Measurements from ENCODE around the gene ALG3.
A peak's percentile ranks its signal among the peaks of the same experiment; 100 is the strongest.
"Not testable (repeated sequence)": the region's sequence is repeated elsewhere in the genome, so short reads cannot be mapped to it uniquely, and the experiment has no call there.

Gene ALG3

DNA sequence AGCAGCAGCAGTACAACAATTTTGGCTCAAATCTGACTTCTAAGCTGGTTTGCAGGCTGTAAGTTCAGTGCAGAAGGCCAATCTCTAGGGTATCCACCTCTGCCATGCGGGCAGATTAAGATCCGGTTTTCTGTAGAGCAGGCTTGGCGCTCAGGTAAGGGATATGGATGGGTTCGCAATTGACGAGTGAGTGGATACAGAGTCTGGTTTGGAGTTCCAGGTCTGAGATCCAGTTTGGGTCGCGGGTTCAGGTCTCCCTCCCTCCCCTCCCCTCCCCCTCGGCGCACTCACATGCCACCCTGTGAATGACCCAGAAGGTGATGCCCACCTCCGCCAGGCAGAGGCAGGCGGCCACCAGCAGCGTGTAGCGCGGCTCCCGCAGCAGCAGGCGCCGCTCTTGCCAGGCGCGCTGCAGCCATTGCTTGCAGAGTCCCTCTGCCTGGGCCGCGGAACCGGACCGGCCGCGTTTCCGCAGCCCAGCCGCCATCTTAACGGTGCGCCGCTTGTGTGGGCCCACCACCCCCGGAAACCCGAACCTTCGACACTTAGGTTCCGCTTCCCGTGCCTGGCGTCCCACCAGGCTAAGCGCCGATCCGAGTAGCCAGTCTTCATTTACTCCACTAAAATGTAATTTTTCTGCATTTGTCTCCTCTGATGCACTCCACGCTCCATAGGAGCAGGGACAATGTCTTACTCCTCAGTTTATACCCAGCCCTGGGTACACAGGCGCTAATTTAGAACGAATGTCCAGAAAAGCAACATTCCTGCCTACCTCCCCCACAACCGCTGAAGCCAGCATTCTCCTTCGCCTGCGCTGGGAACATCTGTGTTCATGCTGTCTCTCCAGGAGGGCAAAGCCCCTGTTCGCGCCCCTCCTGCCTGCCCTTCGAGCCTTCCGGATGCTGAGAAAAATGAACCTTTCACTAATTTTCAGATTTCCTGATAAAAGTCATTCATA, at the start of gene ALG3:
Gene ALG3 (minus strand): TSS at position 509 of the 958 bp plus-strand sequence. CDS start 22 bp downstream, at position 487.
- peak; percentile 81 to 84 for DNase-seq

GRCh38 chr3:184296616-184297015, 47.9 kb upstream of the ALG3 start:
- DNase-seq = no peak

DNA sequence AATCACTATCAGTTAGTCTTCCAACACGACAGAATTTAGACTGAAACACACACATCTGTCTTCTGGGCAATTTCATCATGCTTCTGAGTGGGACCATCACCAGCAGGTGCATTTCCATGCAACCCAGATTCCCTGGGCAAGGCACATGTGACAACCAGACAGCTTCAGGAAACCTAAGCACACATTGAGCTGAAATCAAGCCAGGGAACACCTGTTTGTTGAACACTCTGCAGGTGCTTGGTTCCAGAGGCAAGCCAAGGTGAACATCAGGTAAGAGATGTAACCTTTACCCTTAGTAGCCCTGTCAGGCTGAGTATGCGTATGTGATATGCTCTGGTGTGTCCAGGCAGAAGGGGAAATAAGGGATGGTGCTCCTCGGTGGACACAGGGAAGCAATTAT, 47.0 kb upstream of the ALG3 start:
- no peak for DNase-seq

DNA sequence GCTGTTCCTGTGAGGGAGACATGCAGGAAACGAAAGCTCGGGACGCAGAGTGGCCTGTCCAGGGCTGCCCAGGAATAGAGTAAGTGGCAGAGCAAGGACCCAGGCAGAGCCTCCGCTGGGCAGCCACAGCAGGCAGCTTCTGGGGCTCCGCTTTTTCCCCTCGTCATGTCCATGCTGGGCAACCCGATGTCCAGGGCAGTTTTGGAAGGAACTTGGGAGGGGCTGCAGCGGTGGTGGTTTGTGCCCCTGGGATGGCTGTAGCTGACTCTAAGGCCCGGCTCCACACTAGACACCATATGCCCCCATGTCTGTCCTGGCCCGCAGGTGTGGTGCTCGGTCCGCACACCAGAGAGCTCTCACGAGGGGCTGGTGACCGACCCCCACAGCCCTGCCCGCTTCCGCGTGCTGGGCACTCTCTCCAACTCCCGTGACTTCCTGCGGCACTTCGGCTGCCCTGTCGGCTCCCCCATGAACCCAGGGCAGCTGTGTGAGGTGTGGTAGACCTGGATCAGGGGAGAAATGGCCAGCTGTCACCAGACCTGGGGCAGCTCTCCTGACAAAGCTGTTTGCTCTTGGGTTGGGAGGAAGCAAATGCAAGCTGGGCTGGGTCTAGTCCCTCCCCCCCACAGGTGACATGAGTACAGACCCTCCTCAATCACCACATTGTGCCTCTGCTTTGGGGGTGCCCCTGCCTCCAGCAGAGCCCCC, 43.1 kb upstream of the ALG3 start:
- DNase-seq = no peak

DNA sequence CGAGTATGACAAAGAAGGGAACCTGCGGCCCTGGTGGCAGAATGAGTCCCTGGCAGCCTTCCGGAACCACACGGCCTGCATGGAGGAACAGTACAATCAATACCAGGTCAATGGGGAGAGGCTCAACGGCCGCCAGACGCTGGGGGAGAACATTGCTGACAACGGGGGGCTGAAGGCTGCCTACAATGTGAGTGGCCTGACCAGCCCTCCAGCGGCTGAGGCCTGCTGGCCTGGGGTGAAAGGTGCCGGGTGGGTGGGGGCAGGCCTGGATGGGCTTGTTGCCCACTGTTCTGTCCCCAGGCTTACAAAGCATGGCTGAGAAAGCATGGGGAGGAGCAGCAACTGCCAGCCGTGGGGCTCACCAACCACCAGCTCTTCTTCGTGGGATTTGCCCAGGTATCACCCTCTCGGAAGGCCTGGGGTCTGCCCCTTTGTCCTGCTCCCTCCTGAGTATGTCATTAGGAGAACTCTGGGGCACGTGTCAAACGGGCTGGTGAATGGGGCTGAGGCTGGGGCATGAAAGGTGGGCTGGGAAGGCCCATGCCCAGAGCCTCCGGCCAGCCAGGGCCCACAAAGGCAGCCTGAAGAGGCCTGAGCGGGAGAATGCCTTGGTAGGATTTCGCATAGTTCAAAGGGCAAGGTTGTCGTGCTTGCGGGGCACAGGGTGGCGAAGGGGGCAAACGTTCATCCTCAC, 42.4 kb upstream of the ALG3 start:
- DNase-seq = no peak

- DNase-seq = no peak
Measured at GRCh38 chr3:184290331-184290730, 41.6 kb upstream of the ALG3 start.

- peak; percentile 55 to 63 for DNase-seq
Measured at GRCh38 chr3:184289426-184289938, 40.7 kb upstream of the ALG3 start.

- DNase-seq = no peak
Measured at GRCh38 chr3:184284696-184285095, 35.9 kb upstream of the ALG3 start.

DNA sequence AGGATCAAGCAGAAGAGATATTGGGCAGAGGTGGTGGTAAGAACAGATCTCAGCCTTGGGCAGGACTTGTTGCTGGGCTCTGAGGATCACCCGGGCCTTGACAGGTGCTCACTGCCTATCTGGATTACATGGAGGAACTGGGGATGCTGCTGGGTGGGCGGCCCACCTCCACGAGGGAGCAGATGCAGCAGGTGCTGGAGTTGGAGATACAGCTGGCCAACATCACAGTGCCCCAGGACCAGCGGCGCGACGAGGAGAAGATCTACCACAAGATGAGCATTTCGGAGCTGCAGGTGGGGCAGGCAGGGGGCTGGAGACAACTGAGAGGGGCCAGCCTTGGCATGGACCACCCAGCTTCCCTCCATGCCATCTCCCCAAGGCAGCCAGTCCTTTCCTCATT, 34.9 kb upstream of the ALG3 start:
- no peak for DNase-seq

DNA sequence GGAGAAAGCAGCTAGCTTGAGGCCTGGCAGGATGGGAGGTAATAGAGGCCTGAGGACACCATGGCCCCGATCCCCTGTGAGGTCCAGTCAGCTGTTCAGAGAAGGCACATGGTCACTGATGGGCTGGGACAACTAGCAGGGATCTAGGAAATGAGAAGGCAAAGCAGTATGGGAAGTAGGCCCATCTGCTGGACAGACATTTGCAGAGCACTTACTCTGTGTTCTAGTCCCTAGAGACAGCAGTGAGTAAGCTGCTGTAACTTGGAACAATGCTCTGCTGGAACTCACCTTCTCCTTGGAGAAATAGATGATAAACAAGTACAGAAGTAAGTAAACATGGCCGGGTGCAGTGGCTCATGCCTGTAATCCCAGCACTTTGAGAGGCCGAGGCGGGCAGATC, 34.2 kb upstream of the ALG3 start:
- DNase-seq = no peak

DNA sequence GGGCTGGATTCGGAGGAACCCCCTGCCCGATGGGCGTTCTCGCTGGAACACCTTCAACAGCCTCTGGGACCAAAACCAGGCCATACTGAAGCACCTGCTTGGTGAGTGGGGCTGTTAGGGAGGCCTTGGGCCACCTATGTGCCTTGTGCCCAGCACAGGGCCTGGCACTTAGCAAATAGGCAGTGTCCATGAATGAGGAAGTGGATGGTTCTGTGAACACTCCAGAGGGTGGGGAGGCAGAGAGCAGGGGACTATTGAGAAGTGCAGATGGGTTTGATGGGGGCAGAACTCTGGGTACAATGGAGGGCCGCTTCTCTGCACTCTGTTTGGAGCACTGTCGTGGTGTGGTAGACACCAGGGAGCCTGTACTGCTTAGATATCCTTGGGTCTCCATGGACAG, 28.6 kb upstream of the ALG3 start:
- no peak for DNase-seq

DNA sequence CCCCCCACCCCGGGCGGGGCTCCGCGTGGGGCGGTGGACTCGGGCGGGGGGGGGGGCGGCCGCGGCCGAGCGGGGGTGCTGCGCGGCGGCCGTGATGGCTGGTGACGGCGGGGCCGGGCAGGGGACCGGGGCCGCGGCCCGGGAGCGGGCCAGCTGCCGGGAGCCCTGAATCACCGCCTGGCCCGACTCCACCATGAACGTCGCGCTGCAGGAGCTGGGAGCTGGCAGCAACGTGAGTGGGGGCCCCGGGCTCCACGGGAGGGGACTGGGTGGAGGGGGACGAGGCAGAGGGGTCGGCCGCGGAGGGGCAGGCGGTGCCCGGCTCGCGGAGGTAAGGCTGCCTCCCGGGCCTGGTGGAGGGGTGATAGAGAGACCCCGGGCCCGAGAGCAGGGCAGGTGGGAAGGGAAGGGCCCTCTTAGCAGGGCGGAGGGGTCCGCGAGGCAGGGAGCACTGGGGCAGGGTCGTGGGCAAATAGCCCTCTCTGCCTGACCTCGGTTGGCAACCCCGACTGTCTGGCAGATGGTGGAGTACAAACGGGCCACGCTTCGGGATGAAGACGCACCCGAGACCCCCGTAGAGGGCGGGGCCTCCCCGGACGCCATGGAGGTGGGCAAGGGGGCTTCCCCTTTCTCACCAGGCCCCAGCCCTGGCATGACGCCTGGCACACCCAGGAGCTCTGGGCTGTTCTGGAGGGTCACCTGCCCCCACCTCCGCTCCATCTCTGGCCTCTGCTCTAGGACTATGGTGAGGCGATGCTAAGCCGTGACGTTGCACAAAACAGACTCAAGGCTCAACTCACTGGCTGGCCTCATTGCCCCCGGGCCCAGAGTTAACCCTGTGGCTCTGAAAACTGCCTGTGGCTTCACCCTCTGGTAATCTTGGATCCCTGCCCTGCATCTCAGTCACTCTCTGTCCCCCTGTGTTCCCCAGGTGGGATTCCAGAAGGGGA, 27.5 kb upstream of the ALG3 start, which contains the start of gene ECE2:
Gene ECE2 (plus strand): TSS at position 62 of the 950 bp plus-strand sequence. CDS start 132 bp downstream, at position 194.
- DNase-seq = no peak

DNA sequence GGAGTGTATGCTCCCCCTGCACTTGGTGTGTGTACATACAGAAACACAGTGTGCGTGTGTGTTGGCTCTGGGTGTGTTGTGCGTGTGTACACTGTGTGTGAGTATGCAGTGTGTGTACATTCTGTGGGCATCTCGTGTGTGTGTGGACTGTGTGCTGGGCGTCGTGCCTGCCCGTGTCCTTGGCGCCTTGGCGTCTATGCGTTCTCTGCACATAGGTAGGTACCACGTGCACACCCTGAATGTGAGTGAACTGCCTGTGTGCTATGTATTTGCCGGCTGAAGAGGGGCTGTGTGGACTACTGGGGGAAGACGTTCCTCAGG, 26.6 kb upstream of the ALG3 start:
- no peak for DNase-seq

GRCh38 chr3:184272269-184272668, 23.5 kb upstream of the ALG3 start:
- DNase-seq = no peak

- DNase-seq = not testable (repeated sequence)
Measured at GRCh38 chr3:184267249-184267648, 18.5 kb upstream of the ALG3 start.

DNA sequence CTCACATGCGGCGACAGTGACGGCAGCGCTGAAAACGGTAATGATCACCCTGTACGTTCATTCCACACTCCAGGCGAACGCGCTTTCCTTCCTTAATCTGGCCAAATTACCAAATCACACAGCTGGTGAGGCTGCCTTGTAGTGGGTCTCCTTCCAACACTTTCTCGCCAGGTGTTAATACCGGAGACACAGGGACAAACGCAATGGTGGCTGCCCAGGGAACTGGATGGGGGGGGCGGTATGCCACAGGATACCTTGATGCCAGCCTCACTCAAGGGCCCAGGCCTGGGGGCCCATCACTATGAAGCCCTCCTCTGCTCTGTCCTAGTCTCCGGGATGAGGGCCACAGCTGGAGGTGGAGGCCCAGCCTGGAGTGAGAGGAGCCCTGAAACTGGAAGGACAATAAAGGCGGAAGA, 14.0 kb upstream of the ALG3 start:
- DNase-seq = no peak

GRCh38 chr3:184261854-184262763, 13.3 kb upstream of the ALG3 start:
- peak; percentile 23 to 40 for DNase-seq

DNA sequence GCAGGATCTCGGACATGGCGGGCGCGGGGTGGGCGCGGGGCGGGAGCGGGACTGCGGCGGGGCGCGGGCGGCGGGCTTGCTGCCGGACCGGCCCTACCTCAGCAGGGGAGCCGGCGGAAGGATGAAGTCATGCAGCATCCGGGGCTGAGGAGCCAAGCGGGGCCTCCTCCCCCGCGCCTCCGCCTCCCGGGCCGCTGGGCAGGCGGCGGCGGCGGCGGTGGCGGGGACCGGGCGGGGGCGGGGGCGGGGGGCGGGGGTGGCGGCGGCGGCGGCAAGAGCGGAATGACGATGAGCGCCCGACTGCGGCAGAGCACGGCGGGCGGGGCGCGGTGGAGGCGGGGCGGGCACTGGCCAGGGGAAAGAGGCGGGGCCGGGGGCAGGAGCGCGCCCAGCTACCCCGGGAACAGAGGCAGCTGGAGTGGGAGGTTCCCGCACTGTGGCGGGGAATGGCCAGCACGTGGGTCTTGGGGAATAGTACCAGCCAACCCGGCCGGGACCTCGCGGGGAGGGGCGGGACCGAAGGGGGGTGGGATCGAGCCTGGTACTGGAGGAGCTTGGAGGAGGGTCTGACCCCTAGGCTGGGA, 12.6 kb upstream of the ALG3 start, which contains the start of gene CAMK2N2:
Gene CAMK2N2 (minus strand): TSS at position 284 of the 584 bp plus-strand sequence. CDS start 268 bp downstream, at position 16.
- DNase-seq = peak; percentile 55 to 59

DNA sequence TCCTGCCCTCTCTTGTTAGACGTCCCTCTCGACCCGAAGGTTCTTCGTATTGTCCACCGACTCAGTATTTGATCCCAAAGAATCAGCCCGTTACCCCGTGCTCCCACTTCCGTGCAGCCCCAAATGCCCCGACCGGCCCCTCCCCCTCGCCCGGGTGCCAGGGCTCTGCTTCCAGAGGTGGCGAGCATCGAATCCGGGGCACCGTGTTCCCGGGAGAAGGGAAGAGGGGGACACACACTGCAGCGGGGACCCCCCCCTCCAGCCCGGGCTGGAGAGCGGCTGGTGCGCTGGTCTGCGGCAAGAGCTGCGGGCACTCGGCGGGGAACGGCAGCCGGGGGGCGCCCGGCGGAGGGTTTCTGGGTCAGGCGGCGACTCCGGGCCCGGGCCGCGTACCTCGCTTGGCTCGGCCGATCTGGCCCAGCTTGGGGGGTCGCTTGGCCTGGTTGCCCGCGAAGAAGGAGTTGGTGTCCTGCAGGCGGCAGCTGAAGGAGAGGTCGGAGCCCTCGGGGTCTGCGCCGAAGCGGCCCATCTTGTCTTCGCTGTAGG, 12.0 kb upstream of the ALG3 start:
- no peak for DNase-seq

Data from stimulated activated CD4-positive, alpha-beta T cell treated with anti-CD3 and anti-CD28 coated beads, Interleukin-4, amount 100 ng/mL, for 4 hours (primary cell).